ENCODE data around the gene LYSET. TPM values are rescaled to one million over a fixed set of nuclear protein-coding genes. Genes with fewer than 3 reads are reported as not detected.

LYSET gene
- polyA plus RNA-seq, 1 experiment, result 15.6 TPM

- H3K27ac ChIP-seq (ENCODE audit: low read depth, low read length), result no peak overlapping the region
- ChIA-PET POLR2A (interaction anchor here (1.2 kb wide), 1 partner anchor 24 kb away, joined by 3 read pairs; no protein-coding TSS in a partner anchor), CTCF (no interaction called here)
Observed at GRCh38 chr14:93234798-93235197, 49.7 kb downstream of the LYSET start.

More at GRCh38 chr14:93234798-93235197, 49.7 kb downstream of the LYSET start:
- Histone ChIP-seq H3K9me3 (ENCODE audit: control insufficient read depth, insufficient read depth, low read length) (no peaks in the 10 kb centered on the region; the same call in 1 of the 2 replicates), H3K4me3 (ENCODE audit: low read depth, low read length) (no peak overlapping the region), H3K27me3 (ENCODE audit: control insufficient read depth, insufficient read depth, low read length) (no peaks in the 10 kb centered on the region)
- TF ChIP-seq CTCF (IDR thresholded peaks at IDR 0.05; ENCODE audit: low read depth, low read length), result no peak
- no peak for DNase-seq (ENCODE audit: low read depth, low spot score)

Other genes starting within 250 kb of the LYSET start
- 13.6 and 19.4 TPM in 2 replicates for gene ITPK1, start 69.4 kb upstream of the LYSET start, polyA plus RNA-seq (2011; rRNA removed)
- gene MOAP1, start 420 bp upstream of the LYSET start, polyA plus RNA-seq (2011; rRNA removed), result 16.7 and 21.0 TPM in 2 replicates
- 7.5 and 8.2 TPM in 2 replicates for gene GON7, start 21.7 kb downstream of the LYSET start, polyA plus RNA-seq (2011; rRNA removed)
- 25.4 and 30.7 TPM in 2 replicates for gene UBR7, start 21.9 kb downstream of the LYSET start, polyA plus RNA-seq (2011; rRNA removed)
- 22.4 and 24.4 TPM in 2 replicates for gene BTBD7, start 147.7 kb downstream of the LYSET start, polyA plus RNA-seq (2011; rRNA removed)
- not detected in 2 replicates for gene COX8C, start 161.9 kb downstream of the LYSET start, polyA plus RNA-seq (2011; rRNA removed)
- gene UNC79, start 245.6 kb downstream of the LYSET start, polyA plus RNA-seq (2011; rRNA removed), result 0.02 and 0.04 TPM in 2 replicates

Measured in AG04450 (cell line).